ENCODE measurements around the gene HABP4. TPM values are rescaled to one million over a fixed set of nuclear protein-coding genes. Genes with fewer than 3 reads are reported as not detected.

The HABP4 gene
- total RNA-seq, 3 donors from 2014 or later, result 2.5 to 14.1 (median 3.8) TPM

DNA sequence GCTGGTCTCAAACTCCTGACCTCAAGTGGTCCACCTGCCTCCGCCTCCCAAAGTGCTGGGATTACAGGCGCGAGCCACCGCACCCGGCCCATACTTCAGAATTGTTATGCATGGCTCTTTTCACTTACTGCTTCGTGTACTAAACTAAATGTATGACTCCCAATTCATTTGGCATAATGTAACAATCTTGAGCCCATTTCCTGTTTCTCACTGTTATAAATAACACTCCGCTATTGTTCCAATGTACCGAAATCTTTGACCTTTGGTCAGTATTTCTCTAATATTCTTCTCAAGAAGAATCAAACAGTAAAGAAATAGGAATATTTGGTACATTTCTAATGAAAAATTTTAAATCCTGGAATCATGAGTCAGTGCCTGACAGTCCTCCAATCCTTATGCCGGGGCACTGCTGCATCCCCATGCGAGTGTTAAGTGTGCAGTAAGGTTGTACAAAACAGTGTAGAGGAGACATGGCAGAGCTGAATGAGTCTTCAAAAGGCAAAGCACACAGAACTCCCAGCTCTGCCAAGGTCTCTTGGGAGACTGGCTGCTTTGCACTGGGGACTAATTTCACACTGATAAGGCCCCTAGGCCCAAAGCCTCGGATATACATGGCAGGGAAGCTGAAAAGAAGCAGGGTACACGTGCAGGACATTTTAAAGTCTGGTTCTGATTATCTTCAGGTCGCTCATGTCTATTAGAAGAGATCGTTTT, 58.4 kb downstream of the HABP4 start:
- no peak for DNase-seq
- no peak for ATAC-seq
- intact Hi-C loops (cut with DNase I, micrococcal nuclease), result no loop called here
- H3K4me3 ChIP-seq, result no peak overlapping the region
- no peaks in the 10 kb centered on the region for H3K4me1 ChIP-seq (ENCODE audit: low read depth)
- H3K36me3 ChIP-seq (ENCODE audit: low read depth), result no peaks in the 10 kb centered on the region
- H3K9me3 ChIP-seq, result no peaks in the 10 kb centered on the region
- TF ChIP-seq, protein P1, sequence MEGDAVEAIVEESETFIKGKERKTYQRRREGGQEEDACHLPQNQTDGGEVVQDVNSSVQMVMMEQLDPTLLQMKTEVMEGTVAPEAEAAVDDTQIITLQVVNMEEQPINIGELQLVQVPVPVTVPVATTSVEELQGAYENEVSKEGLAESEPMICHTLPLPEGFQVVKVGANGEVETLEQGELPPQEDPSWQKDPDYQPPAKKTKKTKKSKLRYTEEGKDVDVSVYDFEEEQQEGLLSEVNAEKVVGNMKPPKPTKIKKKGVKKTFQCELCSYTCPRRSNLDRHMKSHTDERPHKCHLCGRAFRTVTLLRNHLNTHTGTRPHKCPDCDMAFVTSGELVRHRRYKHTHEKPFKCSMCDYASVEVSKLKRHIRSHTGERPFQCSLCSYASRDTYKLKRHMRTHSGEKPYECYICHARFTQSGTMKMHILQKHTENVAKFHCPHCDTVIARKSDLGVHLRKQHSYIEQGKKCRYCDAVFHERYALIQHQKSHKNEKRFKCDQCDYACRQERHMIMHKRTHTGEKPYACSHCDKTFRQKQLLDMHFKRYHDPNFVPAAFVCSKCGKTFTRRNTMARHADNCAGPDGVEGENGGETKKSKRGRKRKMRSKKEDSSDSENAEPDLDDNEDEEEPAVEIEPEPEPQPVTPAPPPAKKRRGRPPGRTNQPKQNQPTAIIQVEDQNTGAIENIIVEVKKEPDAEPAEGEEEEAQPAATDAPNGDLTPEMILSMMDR (IDR thresholded peaks at IDR 0.05), result no peak

DNA sequence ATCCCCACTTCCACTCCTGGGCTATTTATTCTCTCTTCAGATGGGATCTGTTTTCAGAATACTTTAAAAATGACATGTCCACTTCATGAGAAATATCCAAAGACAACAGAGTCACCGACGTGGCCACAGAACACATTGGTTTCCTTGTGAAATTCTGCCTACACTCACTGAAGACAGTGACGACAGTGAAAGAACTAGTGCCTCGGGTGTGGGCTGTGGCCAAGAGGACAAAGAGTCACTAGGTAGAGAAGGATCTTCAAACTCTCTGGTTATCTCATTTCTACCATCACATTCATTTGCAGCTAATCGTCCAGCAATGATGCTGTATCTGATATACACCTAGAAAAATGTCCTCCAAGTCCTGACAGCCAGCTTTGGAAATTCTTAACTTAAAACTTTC, 59.1 kb downstream of the HABP4 start:
- DNase-seq (no peak), ATAC-seq (no peak)
- intact Hi-C loops (cut with DNase I, micrococcal nuclease), result no loop called here
- Histone ChIP-seq H3K4me3 (no peak overlapping the region), H3K9me3 (no peaks in the 10 kb centered on the region), H3K36me3 (ENCODE audit: low read depth) (no peaks in the 10 kb centered on the region), H3K4me1 (ENCODE audit: low read depth) (no peaks in the 10 kb centered on the region)
- TF ChIP-seq, protein P1 (IDR thresholded peaks at IDR 0.05), result no peak

DNA sequence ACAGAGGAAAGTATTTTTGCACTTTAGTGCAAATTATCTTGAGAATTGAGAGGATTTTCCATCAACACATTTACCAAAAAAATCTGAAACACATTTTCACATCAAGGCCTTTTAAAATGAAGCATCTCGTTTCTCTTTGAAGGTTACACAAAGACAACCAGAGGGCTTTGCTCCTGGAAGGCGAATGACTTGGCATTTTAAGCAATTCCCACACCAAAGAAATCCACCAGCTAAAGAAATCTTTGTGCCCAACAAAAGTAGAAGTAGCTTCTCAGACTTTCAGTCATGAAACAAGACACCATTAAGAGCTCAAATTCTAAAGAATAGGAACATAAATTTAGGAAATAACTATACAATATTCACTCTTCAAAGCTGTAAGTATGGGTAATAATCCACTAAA, 59.9 kb downstream of the HABP4 start:
- ATAC-seq, result no peak
- H3K36me3 ChIP-seq (ENCODE audit: low read depth), result no peaks in the 10 kb centered on the region
- intact Hi-C loops (cut with DNase I, micrococcal nuclease), result no loop called here
- no peaks in the 10 kb centered on the region for H3K4me1 ChIP-seq (ENCODE audit: low read depth)
- H3K4me3 ChIP-seq, result no peak overlapping the region
- DNase-seq, result no peak
- H3K9me3 ChIP-seq, result no peaks in the 10 kb centered on the region
- TF ChIP-seq, protein P1 (IDR thresholded peaks at IDR 0.05), result no peak

DNA sequence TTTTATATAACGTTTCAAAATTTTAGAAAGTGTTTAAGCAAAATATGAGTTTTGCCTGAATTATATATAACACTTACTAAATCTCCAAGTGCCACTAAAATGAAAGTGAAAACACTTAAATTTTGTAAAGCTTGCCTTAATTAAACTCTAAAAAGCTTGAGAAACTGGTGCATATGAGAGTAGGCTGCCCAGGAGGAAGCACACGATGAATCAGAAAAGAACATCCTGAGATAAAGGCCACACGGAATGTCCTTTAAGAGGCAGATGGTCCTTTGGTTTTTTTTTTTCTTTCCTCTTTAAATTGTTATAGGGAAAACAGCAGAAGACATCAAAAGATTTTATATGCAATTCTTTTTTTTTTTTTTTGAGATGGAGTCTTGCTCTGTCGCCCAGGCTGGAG, 60.3 kb downstream of the HABP4 start:
- Histone ChIP-seq H3K4me3 (no peak overlapping the region), H3K9me3 (no peaks in the 10 kb centered on the region), H3K4me1 (ENCODE audit: low read depth) (peaks cover 2% of the 10 kb centered on the region), H3K36me3 (ENCODE audit: low read depth) (no peaks in the 10 kb centered on the region)
- no peak for DNase-seq
- ATAC-seq, result no peak
- TF ChIP-seq, protein P1 (IDR thresholded peaks at IDR 0.05), result no peak
- intact Hi-C loops (cut with DNase I, micrococcal nuclease), result no loop called here

DNA sequence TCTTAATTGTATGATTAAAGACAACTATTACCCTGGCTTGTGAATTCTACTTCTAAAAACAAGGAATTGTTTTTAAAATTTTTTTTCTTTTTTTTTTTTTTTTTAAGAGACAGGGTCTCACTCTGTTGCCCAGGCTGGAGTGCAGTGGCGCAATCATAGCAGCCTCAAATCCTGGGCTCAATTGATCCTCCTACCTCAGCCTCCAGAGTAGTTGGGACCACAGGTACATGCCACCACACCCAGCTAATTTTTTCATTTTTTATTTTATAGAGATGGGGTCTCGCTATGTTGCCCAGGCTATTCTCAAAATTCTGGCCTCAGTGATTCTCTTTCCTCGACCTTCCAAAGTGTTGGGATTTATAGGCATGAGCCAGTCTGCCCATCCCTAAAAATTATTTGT, 62.3 kb downstream of the HABP4 start:
- TF ChIP-seq, protein P1 (IDR thresholded peaks at IDR 0.05), result no peak
- H3K9me3 ChIP-seq, result no peaks in the 10 kb centered on the region
- DNase-seq (no peak), ATAC-seq (no peak)
- peaks cover 3% of the 10 kb centered on the region for H3K4me1 ChIP-seq (ENCODE audit: low read depth)
- no peak overlapping the region for H3K4me3 ChIP-seq
- no peaks in the 10 kb centered on the region for H3K36me3 ChIP-seq (ENCODE audit: low read depth)
- intact Hi-C loops (cut with DNase I, micrococcal nuclease), result no loop called here

DNA sequence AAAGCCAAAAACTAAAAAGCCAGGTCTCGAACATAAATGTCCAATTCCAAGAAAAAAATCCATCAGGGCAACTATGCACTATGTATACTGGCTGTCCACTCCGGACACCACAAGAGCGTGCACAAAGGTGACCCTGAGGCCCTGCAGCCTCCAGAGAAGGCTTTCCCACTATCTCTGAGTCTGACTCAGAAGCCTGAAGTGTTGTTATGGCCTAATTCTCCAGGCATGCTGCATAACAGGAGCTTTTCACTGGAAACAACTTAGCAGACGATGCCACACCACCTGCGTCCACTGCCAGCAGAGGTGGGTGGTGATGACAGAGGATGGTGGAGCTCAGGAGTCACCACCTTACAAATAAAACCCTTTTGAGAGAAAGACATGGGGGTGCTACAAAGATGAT, 63.7 kb downstream of the HABP4 start:
- ATAC-seq, result no peak
- DNase-seq, result no peak
- peaks cover 3% of the 10 kb centered on the region for H3K4me1 ChIP-seq (ENCODE audit: low read depth)
- H3K4me3 ChIP-seq, result no peak overlapping the region
- no peaks in the 10 kb centered on the region for H3K36me3 ChIP-seq (ENCODE audit: low read depth)
- intact Hi-C loops (cut with DNase I, micrococcal nuclease), result no loop called here
- no peaks in the 10 kb centered on the region for H3K9me3 ChIP-seq
- TF ChIP-seq, protein P1 (IDR thresholded peaks at IDR 0.05), result no peak

Measured in mucosa of descending colon (tissue), 3 donors.